HPDE6-E6E7 (cell line): ENCODE results near the gene ZDHHC12.
"Not testable (repeated sequence)": the region's sequence is repeated elsewhere in the genome, so short reads cannot be mapped to it uniquely, and the experiment has no call there.

Experiments used
- DNase-seq: peaks from one replicate; pipeline ENCODE4 v3.0.0; 2011; ENCODE audit warnings: missing footprints; ENCODE audit errors: extremely low spot score

Gene ZDHHC12

GRCh38 chr9:128707446-128707845, 16.5 kb downstream of the ZDHHC12 start:
- DNase-seq: no peak

GRCh38 chr9:128706671-128707381, 17.1 kb downstream of the ZDHHC12 start:
- DNase-seq: no peak

- DNase-seq: no peak
Observed at GRCh38 chr9:128706045-128706444, 17.9 kb downstream of the ZDHHC12 start.

- no peak for DNase-seq
Observed at GRCh38 chr9:128705051-128705965, 18.6 kb downstream of the ZDHHC12 start.

GRCh38 chr9:128704356-128704670, 19.6 kb downstream of the ZDHHC12 start:
- no peak for DNase-seq

GRCh38 chr9:128703616-128704355, 20.1 kb downstream of the ZDHHC12 start:
- DNase-seq: no peak

GRCh38 chr9:128702949-128703615, 20.8 kb downstream of the ZDHHC12 start:
- no peak for DNase-seq

GRCh38 chr9:128702445-128702948, 21.4 kb downstream of the ZDHHC12 start, which contains the start of gene PKN3:
PKN3 (plus strand) TSS chr9:128702503; CDS start chr9:128702916, 413 bp downstream.
- DNase-seq: peak; percentile 87

- DNase-seq: no peak
Observed at GRCh38 chr9:128701227-128701854, 22.6 kb downstream of the ZDHHC12 start.

GRCh38 chr9:128699096-128699795, 24.7 kb downstream of the ZDHHC12 start:
- not testable (repeated sequence) for DNase-seq

- no peak for DNase-seq
Observed at GRCh38 chr9:128696923-128697707, 26.8 kb downstream of the ZDHHC12 start.

GRCh38 chr9:128694344-128694743, 29.6 kb downstream of the ZDHHC12 start:
- DNase-seq: no peak

GRCh38 chr9:128693738-128694137, 30.2 kb downstream of the ZDHHC12 start:
- not testable (repeated sequence) for DNase-seq

GRCh38 chr9:128690684-128691034, 33.3 kb downstream of the ZDHHC12 start:
- DNase-seq: no peak

GRCh38 chr9:128689820-128690683, 33.9 kb downstream of the ZDHHC12 start:
- no peak for DNase-seq

- DNase-seq: no peak
Observed at GRCh38 chr9:128689293-128689774, 34.6 kb downstream of the ZDHHC12 start.

GRCh38 chr9:128688501-128689292, 35.2 kb downstream of the ZDHHC12 start, which contains the start of gene SET:
SET (plus strand) TSS chr9:128689222; CDS start chr9:128689583, 361 bp downstream.
- peak; percentile 96 for DNase-seq
